HTR-8/SVneo (cell line): Measurements from ENCODE around the gene BRK1.
"Not testable (repeated sequence)": the region's sequence is repeated elsewhere in the genome, so short reads cannot be mapped to it uniquely, and the experiment has no call there.

ENCODE experiments used
- DNase-seq: peaks from one replicate; pipeline ENCODE4 v3.0.0; 2011; ENCODE audit warnings: low spot score, mixed read lengths; ENCODE audit not compliant: insufficient read length
- FAIRE-seq: peaks from 2 replicates; lab custom pipeline; 2011; peaks lifted over from hg19 to GRCh38; lab: Jason Lieb, UNC

BRK1 gene

GRCh38 chr3:10115326-10116137 is at the start of gene BRK1:
Gene BRK1, plus strand, starts transcription at chr3:10115675. Its CDS starts 27 bp downstream, at chr3:10115702.
- peak; percentile 99 for DNase-seq
- FAIRE-seq, result peak; percentile 90

DNA sequence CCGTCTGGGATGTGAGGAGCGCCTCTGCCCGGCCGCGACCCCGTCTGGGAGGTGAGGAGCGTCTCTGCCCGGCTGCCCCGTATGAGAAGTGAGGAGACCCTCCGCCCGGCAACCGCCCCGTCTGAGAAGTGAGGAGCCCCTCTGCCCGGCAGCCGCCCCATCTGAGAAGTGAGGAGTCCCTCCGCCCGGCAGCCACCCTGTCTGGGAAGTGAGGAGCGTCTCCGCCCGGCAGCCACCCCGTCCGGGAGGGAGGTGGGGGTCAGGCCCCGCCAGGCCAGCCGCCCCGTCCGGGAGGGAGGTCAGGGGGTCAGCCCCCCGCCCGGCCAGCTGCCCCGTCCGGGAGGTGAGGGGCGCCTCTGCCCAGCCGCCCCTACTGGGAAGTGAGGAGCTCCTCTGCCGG is 45.4 kb upstream of the BRK1 start:
- not testable (repeated sequence) for FAIRE-seq, DNase-seq

- DNase-seq (no peak), FAIRE-seq (no peak)
Measured at GRCh38 chr3:10074666-10075065, 40.8 kb upstream of the BRK1 start.

DNA sequence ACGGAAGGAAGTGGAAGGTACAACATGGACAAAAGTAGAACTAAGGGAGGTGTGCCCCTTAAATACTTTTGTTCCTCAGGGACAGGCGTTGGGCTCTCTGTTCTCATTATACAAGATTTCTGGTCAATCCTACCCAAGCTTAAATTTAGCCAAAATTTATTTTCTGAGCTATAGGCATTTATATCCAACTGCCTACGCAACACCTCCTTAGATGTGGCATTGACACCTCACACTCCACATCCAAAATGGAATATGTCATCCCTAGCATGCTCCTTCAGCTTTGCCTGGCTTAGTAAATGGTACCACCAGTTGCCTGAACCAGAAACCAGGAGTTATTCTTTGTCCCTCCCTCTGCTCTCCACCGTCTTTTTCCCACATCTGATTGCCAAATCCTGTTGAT is 33.6 kb upstream of the BRK1 start:
- no peak for FAIRE-seq
- no peak for DNase-seq

DNA sequence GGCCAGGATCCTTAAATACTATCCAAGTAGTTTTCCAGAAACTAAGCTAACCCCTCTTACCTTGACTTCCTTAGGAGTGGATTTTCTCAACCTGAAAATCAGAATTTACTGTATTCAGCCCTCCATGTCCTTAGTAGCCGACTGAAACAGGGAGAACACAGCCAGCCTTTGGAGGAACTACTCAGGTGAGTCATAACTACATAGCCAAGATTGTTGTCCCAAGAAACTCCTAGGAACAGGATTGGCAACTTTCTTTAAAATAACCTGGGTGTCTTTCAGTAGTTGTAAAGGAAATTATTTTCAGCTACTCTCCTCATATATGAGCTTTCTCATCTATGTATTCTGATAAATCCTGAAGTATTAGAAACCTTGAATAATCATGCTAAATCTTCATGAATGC is 29.7 kb upstream of the BRK1 start:
- FAIRE-seq (no peak), DNase-seq (no peak)

DNA sequence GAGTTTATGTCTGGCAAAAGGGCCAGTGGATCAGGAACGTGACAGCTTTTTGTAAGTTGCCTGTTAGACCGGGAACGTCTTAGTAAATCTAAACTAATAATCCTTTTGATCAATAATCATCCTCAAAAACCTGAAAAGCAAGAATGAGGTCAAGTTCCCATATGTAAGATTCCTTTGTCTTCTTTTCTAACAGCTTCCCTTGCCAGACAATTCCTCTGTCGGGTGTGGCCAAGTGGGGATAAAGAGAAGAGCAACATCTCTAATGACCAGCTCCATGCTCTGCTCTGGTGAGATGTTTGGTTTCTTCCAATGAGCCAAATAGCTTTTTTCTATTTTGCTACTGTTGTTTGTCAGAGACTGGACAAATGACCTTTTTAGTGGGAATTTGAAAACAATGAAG is 27.2 kb upstream of the BRK1 start:
- FAIRE-seq (no peak), DNase-seq (no peak)

GRCh38 chr3:10090179-10090578 is 25.3 kb upstream of the BRK1 start:
- FAIRE-seq (no peak), DNase-seq (no peak)

DNA sequence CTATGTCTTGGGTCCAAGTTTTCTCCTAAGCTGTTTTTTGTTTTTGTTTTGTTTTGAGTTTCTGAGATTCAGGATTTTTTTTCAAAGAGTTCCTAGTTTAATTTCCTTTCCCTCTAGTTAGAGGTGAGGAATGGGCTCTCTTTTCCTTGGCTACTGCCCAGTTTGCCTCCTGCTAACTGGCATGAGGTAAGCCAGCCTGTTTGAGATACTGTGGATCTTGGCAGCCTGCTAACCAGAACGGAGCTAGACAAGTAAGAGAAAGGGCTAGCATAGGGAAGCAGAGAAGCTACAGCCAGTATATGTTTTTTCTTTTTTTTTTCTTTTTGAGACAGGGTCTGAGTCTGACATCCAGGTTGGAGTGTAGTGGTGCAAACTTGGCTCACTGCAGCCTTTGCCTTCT is 24.7 kb upstream of the BRK1 start:
- not testable (repeated sequence) for FAIRE-seq, DNase-seq

DNA sequence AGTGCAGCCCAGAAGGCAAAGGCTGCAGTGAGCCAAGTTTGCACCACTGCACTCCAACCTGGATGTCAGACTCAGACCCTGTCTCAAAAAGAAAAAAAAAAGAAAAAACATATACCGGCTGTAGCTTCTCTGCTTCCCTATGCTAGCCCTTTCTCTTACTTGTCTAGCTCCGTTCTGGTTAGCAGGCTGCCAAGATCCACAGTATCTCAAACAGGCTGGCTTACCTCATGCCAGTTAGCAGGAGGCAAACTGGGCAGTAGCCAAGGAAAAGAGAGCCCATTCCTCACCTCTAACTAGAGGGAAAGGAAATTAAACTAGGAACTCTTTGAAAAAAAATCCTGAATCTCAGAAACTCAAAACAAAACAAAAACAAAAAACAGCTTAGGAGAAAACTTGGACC is 24.1 kb upstream of the BRK1 start:
- not testable (repeated sequence) for DNase-seq
- peak; percentile 54 for FAIRE-seq

DNA sequence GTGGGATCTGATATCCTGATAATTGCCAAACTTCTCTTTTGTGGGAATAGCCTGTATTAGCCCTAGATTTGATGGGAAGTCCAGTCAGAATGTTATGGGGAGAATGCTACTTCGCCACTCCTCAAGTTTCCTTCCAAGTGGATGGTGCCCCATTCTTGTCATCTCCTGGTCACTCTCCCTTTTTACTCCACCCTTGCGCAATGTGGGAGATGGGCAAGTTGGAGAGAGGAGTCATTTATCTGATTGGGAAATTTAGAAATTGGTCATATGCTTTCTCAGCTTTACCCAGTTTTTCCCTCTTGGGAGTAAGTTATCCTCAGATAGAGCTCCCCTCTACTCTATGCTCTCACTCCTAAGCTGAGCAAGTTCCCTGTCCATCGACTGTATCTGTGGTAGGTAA is 21.8 kb upstream of the BRK1 start:
- DNase-seq, result no peak

GRCh38 chr3:10099041-10099440 is 16.4 kb upstream of the BRK1 start:
- DNase-seq (no peak), FAIRE-seq (no peak)

More for the DNA sequence above, 21.8 kb upstream of the BRK1 start:
- FAIRE-seq, result no peak

GRCh38 chr3:10106919-10107318 is 8.6 kb upstream of the BRK1 start:
- FAIRE-seq, result no peak
- no peak for DNase-seq

- DNase-seq (no peak), FAIRE-seq (no peak)
Measured at GRCh38 chr3:10108091-10108490, 7.4 kb upstream of the BRK1 start, which contains the start of gene FANCD2OS. Gene FANCD2OS, minus strand, starts transcription at chr3:10108255. Its CDS starts 3,481 bp downstream, at chr3:10104774.

GRCh38 chr3:10116138-10116460 is 624 bp downstream of the BRK1 start:
- DNase-seq, result peak; percentile 20
- FAIRE-seq, result peak; percentile 33

GRCh38 chr3:10116928-10117327 is 1.5 kb downstream of the BRK1 start:
- no peak for DNase-seq
- no peak for FAIRE-seq

- DNase-seq, result no peak
Measured at GRCh38 chr3:10119376-10119775, 3.9 kb downstream of the BRK1 start.

DNA sequence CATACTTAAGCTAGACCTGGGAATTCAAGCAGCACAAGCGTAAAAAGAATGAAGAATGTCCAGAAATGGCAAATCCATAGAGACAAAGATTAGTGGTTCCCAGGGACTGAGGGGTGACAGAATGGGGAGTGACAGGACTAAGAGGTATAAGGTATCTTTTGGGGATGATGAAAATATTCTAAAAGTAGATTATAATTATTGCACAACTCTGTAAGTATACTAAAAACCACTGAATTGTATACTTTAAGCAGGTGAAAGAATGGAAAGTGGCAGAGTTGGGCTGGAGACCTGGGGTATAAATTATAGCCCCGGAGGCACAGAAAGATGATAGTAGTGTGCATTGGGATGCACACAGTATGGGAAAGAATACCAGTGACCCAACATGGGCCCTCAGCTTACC is 5.6 kb downstream of the BRK1 start:
- DNase-seq (no peak), FAIRE-seq (no peak)

More at GRCh38 chr3:10119376-10119775, 3.9 kb downstream of the BRK1 start:
- no peak for FAIRE-seq

DNA sequence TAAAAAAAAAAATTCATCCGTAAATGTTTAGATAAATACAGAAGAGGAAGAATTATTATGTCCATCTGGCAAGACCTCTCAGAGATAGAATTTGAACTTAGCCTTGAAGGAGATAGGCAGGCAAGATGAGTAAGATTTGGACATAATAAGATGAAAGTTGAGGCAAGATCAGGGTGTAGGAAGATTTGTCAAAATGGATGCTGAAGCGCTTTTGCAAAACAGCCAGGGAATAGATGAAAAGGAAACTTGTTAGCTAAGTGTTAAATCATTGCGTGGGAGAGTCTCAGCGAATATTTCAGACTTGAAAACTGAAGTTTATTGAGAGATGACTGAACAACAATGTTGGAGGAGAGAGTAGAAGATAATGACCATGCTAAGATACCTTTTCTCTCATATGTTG is 7.2 kb downstream of the BRK1 start:
- FAIRE-seq (no peak), DNase-seq (no peak)

GRCh38 chr3:10135872-10136271 is 20.4 kb downstream of the BRK1 start:
- not testable (repeated sequence) for FAIRE-seq, DNase-seq

DNA sequence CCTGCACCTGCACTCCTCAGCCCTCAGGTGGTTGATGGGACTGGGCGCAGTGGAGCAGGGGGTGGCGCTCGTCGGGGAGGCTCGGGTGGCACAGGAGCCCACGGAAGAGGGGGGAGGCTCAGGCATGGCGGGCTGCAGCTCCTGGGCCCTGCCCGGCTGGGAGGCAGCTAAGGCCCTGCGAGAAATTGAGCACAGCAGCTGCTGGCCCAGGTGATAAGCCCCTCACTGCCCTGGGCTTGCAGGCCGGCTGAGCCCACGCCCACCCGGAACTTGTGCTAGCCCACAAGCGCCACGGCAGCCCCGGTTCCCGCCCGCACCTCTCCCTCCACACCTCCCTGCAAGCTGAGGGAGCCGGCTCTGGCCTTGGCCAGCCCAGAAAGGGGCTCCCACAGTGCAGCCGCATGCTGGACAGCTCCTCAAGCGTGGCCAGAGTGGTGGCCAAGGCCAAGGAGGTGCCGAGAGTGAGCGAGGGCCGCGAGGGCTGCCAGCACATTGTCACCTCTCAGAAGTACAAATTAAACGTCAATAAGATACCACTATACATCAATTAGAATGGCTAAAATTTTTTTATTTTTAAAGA is 21.0 kb downstream of the BRK1 start:
- DNase-seq (no peak), FAIRE-seq (no peak)

GRCh38 chr3:10137178-10137577 is 21.7 kb downstream of the BRK1 start:
- DNase-seq (no peak), FAIRE-seq (no peak)
